Measurements from ENCODE around the gene SLC6A11. TPM values are rescaled to one million over a fixed set of nuclear protein-coding genes. Genes with fewer than 3 reads are reported as not detected.

SLC6A11 gene
- total RNA-seq, 6 experiments from 2014 or later, result 0.05 TPM; not detected in 5

- no peak for TF ChIP-seq CTCF (IDR thresholded peaks at IDR 0.05)
- no peak overlapping the region for H3K27ac Mint-ChIP-seq
Measured at GRCh38 chr3:10781981-10782380, 34.0 kb upstream of the SLC6A11 start.

DNA sequence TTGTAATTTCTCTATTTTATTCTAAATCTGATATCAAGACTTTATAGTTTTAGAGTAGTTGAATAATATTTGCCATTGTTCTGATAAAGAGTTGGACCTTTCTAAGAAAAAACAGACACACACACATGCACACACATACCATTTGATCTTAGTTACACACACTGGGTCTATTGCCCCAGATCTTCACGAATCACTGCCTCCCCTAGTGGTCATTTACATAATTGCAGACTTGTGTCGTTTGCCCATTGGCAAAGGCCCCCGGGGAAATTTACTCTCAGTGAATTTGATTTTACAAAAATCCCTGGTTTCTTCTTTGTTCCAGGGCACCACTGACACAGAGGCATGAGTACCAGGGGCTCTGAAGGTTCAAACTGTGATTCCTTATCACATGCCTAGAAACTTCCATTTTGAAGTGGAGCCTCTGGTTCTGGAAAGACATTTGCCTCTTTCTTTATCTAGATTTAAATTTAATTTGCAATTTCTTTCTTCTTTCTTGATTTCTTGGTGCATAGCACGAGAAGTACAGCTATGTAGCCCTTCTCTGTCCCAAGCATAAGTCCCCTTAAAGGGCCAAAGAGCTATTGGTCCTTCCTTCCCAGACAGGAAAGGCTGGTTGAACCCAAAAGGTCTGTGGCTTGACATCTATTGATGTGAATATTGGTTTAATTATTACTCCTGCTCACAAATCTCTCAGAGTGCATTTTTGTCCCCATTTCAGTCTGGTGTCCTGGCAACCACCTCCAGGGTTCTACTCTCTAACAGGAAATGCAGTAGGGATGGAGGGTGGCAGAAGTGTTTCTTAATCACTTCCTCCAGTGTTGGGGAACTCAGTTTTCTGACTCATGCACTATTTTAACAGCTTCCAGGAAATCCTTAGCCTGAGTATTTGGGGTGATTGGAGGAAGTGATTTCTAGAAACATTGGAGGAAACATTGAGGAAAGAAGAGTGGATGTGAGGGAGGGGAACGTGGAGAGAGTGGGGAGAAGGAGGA is 32.4 kb upstream of the SLC6A11 start:
- Mint-ChIP-seq H3K27me3 (ENCODE audit: insufficient read depth) (peaks cover 3% of the 10 kb centered on the region), H3K9me3 (no peaks in the 10 kb centered on the region), H3K36me3 (ENCODE audit: low read depth) (no peaks in the 10 kb centered on the region), H3K4me3 (no peak overlapping the region), H3K27ac (no peak overlapping the region), H3K4me1 (ENCODE audit: low read depth) (no peaks in the 10 kb centered on the region)
- peak; percentile 90 for TF ChIP-seq CTCF (IDR thresholded peaks at IDR 0.05)
- DNase-seq, result peak; percentile 29

More at GRCh38 chr3:10781981-10782380, 34.0 kb upstream of the SLC6A11 start:
- DNase-seq, result no peak
- Mint-ChIP-seq H3K36me3 (ENCODE audit: low read depth) (no peaks in the 10 kb centered on the region), H3K4me3 (no peak overlapping the region), H3K27me3 (ENCODE audit: insufficient read depth) (peaks cover 9% of the 10 kb centered on the region), H3K9me3 (no peaks in the 10 kb centered on the region), H3K4me1 (ENCODE audit: low read depth) (no peaks in the 10 kb centered on the region)

DNA sequence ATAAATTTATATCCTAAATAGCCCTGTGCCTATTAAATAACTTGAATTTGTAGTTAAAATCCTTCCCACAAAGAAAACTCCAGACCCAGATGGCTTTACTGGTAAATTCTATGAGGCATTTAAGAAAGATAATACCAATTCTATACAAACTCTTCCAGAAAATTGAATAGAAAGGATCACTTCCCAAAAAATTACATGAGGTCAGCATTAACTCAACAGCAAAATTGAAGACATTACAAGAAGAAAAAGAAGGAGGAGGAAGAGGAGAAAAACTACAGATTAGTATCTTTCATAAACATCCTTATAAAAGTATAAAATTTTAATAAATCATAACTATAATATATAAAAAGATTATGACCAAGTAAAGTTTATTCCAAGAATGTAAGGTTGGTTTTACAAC is 29.4 kb upstream of the SLC6A11 start:
- no peaks in the 10 kb centered on the region for H3K4me1 Mint-ChIP-seq (ENCODE audit: low read depth)
- no peak for DNase-seq
- peaks cover 5% of the 10 kb centered on the region for H3K27me3 Mint-ChIP-seq (ENCODE audit: insufficient read depth)
- no peak for TF ChIP-seq CTCF (IDR thresholded peaks at IDR 0.05)
- no peak overlapping the region for H3K27ac Mint-ChIP-seq
- H3K4me3 Mint-ChIP-seq, result no peak overlapping the region
- H3K36me3 Mint-ChIP-seq (ENCODE audit: low read depth), result no peaks in the 10 kb centered on the region
- H3K9me3 Mint-ChIP-seq, result no peaks in the 10 kb centered on the region

GRCh38 chr3:10788451-10788850 is 27.6 kb upstream of the SLC6A11 start:
- H3K27me3 Mint-ChIP-seq (ENCODE audit: insufficient read depth), result peaks cover 14% of the 10 kb centered on the region
- DNase-seq, result no peak
- no peaks in the 10 kb centered on the region for H3K36me3 Mint-ChIP-seq (ENCODE audit: low read depth)
- H3K4me3 Mint-ChIP-seq, result no peak overlapping the region
- H3K9me3 Mint-ChIP-seq, result no peaks in the 10 kb centered on the region
- TF ChIP-seq CTCF (IDR thresholded peaks at IDR 0.05), result no peak
- H3K4me1 Mint-ChIP-seq (ENCODE audit: low read depth), result no peaks in the 10 kb centered on the region
- no peak overlapping the region for H3K27ac Mint-ChIP-seq

DNA sequence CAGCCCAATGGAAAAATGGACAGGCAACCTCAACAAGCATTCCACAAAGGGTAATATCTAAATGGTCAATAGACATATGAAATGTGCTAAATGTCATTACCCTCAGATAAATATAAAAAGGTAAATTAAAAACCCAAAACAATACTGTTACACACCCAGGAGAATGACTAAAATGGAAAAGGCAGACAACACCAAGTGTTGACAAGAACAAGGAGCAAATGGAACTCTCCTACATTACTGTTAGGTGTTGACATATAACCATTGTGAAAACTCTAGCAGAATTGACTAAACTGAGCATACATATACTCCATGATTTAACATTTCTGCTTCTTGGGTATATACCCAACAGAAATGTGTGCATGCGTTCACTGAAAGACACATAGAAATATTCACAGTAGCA is 25.3 kb upstream of the SLC6A11 start:
- Mint-ChIP-seq H3K27me3 (ENCODE audit: insufficient read depth) (peaks cover 17% of the 10 kb centered on the region), H3K4me1 (ENCODE audit: low read depth) (no peaks in the 10 kb centered on the region), H3K27ac (no peak overlapping the region), H3K36me3 (ENCODE audit: low read depth) (no peaks in the 10 kb centered on the region), H3K4me3 (no peak overlapping the region), H3K9me3 (no peaks in the 10 kb centered on the region)
- TF ChIP-seq CTCF (IDR thresholded peaks at IDR 0.05), result no peak
- DNase-seq, result no peak
